Activated CD8-positive, alpha-beta memory T cell treated with anti-CD3 and anti-CD28 coated beads, Interleukin-2, amount 50 U/mL, for 4 hours (primary cell): ENCODE measurements around the gene DCDC2.
"Not testable (repeated sequence)": the region's sequence is repeated elsewhere in the genome, so short reads cannot be mapped to it uniquely, and the experiment has no call there.

ENCODE experiments used
- DNase-seq: peaks from one replicate; pipeline ENCODE4 v3.0.0-alpha.2; 2020

The DCDC2 gene

DNA sequence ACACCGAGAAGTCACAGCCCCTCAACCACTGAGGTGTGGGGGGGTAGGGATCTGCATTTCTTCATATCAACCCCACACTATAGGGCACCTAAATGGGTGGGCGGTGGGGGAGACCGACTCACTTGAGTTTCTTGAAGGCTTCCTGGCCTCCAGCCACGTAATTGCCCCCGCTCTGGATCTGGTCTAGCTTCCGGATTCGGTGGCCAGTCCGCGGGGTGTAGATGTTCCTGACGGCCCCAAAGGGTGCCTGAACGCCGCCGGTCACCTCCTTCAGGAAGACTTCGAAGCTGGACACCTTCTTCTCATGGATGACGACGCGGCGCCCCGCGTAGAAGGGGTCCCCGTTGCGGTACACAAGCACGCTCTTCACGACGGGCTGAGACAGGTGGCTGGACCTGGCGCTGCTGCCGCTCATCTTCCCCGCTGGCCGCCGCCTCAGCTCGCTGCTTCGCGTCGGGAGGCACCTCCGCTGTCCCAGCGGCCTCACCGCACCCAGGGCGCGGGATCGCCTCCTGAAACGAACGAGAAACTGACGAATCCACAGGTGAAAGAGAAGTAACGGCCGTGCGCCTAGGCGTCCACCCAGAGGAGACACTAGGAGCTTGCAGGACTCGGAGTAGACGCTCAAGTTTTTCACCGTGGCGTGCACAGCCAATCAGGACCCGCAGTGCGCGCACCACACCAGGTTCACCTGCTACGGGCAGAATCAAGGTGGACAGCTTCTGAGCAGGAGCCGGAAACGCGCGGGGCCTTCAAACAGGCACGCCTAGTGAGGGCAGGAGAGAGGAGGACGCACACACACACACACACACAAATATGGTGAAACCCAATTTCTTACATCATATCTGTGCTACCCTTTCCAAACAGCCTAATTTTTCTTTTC, at the start of gene DCDC2:
TSS of gene DCDC2 (minus strand) at position 724 of the 883 bp plus-strand sequence. CDS start at position 415, 309 bp downstream.
- DNase-seq, result peak; percentile 26

DNA sequence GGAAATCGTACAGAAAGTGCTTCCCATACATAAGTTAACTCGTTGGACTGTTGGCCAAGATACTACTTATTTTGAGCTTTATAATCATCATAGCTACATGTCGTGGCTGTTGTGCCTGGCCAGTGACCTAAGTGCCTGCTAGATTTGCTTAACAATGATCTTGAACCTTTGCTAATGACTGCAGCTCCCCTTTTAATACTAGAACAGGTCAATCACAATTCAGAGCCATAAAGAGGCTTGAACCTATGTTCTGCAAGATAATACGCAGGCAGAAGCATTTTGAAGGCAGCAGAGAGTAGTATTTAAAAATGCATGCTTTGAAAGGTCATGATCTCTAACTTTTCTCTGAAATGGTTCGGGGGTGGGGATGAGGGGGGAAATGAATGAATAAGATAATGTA, 47.4 kb upstream of the DCDC2 start:
- no peak for DNase-seq

DNA sequence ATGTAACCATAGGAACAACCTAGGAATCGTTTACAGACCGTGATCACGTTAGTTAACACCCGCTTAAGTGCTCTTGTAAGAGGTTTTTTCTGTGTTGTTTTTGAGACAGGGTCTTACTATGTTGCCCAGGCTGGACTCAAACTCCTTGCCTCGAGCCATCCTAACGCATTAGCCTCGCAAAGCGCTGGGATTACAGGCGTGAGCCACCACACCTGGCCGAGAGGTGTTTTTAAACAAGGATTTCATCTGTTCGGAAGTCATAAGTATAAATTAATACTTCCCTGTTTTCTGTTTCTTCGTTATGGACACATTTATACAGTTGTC, 45.6 kb upstream of the DCDC2 start:
- no peak for DNase-seq

DNA sequence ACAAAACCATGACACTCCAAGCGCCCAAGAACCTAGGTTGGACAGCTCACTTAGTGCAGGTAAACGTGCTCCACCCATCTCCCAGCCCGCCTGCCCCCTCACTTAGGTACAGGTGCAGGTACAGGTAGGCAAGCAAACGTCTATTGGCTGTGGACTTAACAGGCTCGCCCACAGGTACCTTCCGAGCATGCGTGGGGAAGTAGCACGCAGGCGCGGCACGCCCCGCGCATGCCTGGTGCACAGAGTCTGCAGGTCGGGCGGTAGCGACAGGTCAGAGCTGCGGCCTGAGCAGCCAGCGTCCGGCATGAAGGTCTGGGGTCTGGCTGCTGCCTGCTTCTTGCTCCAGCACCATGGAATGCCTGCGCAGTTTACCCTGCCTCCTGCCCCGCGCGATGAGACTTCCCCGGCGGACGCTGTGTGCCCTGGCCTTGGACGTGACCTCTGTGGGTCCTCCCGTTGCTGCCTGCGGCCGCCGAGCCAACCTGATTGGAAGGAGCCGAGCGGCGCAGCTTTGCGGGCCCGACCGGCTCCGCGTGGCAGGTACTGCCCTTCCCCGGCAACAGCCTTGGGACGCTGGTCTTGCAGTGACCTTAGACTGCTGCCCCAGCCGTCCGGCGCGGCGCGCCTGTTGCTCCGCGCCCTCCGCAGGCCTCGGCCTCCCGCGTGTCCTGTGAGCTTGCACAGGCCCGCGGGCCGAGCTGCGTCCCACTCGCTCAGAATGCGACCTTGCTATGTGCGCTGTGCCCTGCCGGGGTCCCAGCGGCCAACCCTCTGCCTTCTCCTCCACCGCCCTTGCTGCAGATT, 45.0 kb upstream of the DCDC2 start, which contains the start of gene MRS2:
TSS of gene MRS2 (plus strand) at position 240 of the 804 bp plus-strand sequence. CDS start at position 351, 111 bp downstream.
- peak; percentile 75 for DNase-seq

DNA sequence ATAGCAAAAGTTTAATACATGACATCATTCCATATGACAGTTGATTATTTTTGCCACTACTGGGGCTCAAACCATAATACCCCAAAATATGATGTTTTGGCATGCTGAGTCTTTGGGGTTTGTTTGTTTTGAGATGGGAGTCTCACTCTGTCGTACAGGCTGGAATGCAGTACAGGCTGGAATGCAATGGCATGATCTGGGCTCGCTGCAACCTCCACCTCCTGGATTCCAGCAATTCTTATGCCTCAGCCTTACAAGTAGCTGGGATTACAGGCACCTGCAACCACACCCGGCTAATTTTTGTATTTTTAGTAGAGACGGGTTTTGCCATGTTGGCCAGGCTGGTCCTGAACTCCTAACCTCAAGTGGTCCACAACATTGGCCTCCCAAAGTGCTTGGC, 43.6 kb upstream of the DCDC2 start:
- DNase-seq, result no peak

DNA sequence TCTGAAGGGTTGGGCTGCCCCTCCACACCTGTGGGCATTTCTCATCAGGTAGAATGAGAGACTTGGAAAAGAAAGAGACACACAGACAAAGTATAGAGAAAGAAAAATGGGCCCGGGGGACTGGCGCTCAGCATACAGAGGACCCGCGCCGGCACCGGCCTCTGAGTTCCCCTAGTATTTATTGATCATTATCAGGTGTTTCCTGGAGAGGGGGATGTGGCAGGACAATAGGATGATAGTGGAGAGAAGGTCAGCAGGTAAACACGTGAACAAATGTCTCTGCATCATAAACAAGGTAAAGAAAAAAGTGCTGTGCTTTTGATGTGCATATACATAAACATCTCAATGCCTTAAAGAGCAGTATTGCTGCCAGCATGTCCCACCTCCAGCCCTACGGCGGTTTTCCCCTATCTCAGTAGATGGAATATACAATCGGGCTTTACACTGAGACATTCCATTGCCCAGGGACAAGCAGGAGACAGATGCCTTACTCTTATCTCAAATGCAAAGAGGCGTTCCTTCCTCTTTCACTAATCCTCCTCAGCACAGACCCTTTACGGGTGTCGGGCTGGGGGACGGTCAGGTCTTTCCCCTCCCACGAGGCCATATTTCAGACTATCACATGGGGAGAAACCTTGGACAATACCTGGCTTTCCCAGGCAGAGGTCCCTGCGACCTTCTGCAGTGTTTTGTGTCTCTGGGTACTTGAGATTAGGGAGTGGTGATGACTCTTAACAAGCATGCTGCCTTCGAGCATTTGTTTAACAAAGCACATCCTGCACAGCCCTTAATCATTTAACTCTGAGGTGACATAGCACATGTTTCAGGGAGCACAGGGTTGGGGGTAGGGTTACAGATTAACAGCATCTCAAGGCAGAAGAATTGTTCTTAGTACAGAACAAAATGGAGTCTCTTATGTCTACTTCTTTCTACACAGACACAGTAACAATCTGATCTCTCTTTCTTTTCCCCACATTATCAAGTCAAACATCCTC, 42.5 kb upstream of the DCDC2 start:
- DNase-seq, result not testable (repeated sequence)

DNA sequence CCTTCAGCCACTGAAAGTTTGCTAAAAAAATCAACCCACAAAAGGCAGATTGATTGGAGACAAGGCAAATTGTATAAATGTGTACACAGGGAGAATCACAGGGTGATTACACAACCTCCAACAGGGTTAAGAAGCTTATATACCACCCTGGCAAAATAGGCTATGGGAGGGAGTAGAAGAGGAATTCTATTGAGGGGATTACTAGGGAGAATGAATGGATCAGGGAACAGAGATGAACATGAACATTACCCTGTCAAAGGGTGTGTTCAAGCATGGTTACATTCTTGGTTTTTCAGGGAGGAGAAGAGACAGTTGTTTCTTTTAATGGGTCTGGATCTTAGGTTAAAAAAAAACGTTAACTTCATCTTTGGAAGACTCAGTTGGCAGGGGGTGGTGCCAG, 39.8 kb upstream of the DCDC2 start:
- no peak for DNase-seq

DNA sequence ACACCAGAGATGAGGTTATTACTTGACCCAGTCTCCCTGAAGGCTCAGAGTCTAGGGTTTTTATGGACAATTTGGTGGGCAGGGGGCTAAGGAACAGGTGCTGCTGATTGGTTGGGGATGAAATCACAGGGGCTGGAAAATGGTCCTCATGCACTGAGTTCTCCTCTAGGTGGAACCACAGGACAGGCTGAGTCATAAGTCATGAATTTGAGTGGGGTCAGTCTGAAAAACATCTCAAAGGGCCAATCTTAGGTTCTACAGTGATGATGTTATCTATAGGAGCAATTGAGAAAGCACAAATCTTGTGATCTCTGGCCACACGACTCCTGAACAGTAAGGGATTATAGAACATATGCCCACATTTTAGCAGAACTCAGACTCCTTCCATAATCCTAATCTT, 39.0 kb upstream of the DCDC2 start:
- DNase-seq, result no peak

DNA sequence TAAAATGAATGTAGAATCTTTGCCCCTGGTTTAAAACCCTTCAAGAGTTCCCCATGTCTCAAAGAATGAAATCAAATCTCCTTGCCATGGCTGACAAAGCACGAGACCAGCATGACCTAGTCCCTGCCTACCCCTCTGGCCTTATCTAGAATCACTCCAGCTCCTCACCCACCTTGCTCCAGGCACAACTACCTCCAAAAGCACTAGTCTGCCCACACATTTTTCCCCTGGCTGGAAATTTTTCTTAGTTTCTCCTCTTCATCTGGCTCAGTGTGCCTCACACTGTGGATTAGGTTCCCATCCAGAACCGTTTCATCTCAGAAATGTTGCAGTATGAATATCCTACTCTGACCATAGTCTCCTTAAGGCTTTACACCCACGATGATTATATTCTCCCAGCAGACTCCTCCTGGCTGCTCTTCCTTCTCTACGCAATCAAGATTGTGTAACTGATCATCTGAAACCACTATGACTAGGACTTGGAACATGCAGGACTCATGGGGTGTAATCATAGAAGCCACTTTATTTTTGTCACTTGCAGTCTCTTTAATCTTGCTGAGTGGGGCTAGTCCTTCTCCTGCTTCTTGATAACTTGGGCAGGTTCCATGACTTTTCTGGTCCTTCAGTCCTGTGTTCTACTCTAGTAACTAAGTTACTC, 37.0 kb upstream of the DCDC2 start:
- no peak for DNase-seq

DNA sequence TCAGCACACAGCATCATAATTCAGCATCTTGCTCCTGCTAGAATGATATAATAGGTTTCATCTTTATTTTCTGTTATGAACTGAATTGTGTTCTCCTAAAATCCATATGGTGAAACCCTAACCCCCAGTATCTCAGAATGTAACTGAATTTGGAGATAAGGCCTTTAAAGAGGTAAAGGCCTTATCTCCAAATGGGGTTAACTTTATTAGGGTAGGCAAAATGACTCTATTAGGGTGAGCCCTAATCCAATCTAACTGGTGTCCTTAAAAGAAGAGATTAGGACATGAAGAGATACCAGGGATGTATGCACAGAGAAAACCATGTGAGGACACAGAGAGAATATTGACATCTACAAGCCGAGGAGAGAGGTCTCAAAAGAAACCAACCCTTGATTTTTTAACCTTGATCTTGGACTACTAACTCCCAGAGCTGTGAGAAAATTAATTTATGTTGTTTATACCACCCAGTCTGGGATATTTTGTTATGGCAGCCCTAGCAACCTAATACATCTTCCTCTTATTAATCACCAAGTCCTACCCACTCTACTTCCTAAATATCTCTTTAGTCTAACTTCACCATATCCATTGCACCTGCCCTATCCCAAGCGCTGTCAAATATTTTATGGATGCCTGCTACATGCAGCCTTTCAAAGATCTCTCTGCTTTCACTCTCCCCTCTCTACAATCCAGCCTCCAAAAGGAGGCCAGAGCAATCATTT, 36.4 kb upstream of the DCDC2 start:
- no peak for DNase-seq

DNA sequence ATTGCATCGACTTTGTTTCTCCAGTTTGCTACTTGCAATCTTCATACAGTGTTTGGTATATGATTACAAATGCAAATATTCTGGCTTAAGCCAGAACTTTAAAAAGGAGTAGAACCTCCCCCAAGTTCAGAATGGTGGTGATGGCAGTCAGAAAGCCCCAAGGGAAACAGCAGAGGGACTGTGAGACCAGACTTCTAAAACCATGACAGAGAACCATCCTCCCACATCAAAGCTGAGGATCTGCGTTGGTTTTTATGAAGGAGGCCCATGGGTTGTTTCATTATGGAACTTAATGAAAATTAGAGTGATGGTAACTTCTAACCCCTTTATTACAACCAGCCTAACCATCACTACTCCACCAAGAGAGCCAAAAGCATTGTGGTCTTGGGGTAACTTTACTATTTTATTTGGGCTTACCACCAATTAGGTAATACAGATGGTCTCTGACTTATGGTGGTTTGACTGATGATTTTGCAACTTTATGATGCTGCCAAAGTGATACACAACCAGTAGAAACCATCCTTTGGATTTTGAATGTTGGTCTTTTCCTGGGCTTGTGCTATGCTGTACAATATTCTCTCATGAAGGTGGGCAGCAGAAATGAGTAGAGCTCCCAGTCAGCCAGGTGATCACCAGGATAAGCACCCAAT, 34.0 kb upstream of the DCDC2 start:
- no peak for DNase-seq

DNA sequence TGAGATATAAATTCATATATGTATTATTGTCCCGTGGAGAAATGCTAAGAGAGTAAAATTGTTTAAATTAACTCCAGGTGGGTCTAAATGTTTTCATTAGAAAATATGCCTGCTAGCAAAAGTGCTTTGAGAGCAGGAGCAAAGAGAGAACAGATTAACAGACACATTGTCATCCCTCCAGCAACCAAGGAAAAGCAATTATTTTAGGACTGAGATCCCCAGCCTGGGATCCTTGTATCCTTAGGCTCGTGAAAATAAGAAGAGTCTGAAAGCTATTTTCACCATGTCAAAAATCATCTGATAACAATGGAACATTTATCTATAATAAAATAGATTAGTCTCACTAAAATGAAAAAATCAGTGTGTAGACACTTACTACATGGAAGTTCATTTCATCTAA, 33.3 kb upstream of the DCDC2 start:
- no peak for DNase-seq

DNA sequence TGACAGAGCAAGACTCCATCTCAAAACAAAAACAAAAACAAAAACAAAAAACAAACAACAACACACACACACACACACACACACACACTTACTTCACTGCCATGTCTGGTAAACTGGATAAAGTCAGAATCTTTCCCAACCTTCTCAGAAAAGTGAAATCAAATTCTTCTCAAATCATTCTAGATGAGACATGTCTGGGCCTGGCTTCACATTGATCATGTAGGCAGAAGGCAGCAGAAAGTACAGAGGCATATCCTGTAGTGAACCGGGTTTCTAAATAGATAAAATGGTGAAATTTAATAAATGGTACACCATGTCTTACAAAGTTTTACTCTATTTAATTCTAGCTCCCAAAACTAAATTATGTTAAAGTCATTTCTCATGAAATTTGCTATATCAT, 30.0 kb upstream of the DCDC2 start:
- no peak for DNase-seq

DNA sequence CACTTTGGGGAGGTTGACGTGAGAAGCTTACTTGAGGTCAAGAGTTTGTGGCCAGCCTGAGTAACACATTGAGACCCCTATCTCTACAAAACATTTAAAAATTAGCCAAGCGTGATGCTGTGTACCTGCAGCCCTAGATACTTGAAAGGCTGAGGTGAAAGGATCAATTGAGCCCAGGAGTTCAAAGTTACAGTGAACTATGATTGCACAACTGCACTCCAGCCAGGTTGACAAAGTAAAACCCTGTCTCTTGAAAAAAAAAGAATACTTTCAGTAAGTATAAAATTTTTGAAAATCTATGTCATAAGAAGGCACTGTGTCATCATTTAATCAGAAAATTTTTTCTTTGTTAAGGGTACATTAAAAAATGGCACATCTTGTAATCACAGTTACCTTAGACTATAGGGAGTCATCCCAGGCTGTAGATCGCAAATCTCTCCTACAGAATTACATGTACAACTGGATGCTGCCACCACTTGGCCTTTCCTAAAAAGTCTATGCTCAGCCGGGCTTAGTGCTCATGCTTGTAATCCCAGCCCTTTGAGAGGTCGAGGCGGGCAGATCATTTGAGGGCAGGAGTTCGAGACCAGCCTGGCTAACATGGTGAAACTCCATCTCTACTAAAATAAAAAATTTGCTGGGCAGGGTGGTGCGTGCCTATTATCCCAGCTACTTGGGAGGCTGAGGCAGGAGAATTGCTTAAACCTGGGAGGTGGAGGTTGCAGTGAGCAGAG, 27.8 kb upstream of the DCDC2 start:
- no peak for DNase-seq

DNA sequence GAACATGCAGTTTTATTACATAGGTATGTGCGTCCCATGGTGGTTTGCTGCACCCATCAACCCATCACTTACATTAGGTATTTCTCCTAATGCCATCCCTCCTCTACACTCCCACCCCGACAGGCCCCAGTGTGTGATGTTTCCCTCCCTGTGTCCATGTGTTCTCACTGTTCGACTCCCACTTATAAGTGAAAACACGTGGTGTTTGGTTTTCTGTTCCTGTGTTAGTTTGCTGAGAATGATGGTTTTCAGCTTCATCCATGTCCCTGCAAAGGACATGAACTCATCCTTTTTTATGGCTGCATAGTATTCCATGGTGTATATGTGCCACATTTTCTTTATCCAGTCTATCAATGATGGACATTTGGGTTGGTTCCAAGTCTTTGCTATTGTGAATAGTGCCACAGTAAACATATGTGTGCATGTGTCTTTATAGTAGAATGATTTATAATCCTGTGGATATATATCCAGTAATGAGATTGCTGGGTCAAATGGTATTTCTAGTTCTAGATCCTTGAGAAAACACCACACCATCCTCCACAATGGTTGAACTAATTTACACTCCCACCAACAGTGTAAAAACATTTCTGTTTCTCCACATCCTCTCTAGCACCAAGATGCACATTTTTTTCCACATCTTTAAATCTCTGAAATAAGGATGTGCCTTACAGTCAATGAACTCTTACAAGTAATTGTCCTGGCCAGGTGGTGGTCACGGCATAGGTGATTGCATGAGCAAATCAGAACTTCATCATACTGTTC, 26.7 kb upstream of the DCDC2 start:
- not testable (repeated sequence) for DNase-seq

DNA sequence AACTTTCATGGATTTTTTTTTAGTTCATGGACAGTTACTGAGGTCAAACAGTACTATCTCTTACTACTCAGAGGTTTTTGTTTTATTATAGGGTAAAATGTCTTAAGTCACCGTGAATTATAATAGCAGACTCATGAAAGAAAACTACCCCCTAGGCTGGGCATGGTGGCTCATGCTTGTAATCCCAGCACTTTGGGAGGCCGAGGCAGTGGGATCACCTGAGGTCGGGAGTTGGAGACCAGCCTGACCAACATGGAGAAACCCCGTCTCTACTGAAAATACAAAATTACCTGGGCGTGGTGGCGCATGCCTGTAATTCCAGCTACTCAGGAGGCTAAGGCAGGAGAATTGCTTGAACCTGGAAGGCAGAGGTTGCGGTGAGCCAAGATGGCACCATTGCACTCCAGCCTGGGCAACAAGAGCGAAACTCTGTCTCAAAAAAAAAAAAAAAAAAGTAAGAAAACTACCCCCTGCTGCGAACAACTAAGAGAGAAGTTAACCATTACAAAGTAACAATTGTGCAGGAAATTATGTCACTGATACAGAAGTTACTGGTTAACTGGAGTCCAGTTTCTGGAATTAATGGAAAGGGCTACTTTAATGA, 25.1 kb upstream of the DCDC2 start:
- DNase-seq, result not testable (repeated sequence)

DNA sequence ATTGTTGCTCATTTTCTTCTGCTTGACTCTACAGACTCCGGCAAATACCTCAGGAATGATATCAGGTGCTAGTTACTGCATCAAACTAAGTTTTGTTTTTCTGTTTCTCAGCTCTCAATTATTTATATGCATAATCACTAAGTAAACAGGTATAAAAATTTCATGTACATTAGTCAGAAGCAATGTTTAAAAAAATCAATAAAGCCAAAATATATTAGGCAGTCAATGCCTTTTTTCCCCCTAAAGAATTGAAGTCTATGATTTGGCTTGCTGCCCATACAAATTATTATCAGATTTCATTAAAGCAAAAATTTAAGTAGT, 24.3 kb upstream of the DCDC2 start:
- no peak for DNase-seq

DNA sequence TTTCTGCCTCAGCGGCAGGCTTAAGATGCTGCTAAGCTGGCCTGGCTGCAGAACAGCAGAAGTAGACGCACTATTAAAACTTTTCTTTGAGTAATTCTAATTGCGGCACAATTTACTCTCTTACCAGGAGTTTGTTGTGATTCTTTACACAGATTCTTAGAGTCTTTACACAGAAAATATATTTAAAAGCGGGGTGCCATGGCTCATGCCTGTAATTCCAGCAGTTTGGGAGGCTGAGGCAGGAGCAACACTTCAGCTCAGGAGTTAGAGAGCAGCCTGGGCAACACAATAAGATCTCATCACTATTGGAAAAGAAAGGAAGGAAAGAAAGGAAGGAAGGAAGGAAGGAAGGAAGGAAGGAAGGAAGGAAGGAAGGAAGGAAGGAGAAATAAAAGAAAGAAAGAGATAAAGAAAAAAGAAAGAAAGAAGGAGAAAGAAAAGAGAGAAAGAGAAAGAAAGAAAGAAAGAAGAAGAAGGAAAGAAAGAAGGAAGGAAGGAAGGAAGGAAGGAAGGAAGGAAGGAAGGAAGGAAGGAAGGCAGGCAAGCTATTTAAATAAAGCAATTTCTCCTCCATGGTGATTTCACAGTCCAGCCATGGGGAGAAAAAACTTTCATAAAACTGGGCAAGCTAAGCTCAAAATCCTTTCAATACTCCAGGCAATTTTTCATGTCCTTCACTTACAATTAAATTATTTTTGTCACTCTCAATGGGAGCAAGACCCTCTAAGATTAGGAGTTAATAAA, 23.8 kb upstream of the DCDC2 start:
- no peak for DNase-seq
